MM.1S (cell line): ENCODE results near the gene CDH12.

Source experiments
- CTCF ChIP-seq: fragments of 300-600 bp; sonication (generic); IDR thresholded peaks from 2 replicates; pipeline ENCODE4 v1.5.1; 2016; ENCODE audit warnings: antibody characterized with exemption, low read length, mixed read lengths
- EZH2 ChIP-seq: fragments of 300-600 bp; sonication (generic); optimal IDR thresholded peaks from 2 replicates; pipeline ENCODE3; 2017; ENCODE audit warnings: low read depth, mild to moderate bottlenecking, antibody characterized with exemption, low read length, mixed read lengths
- EZH2phosphoT487 ChIP-seq: fragments of 300-600 bp; sonication (generic); IDR thresholded peaks from 2 replicates; pipeline ENCODE4 v1.6.1; 2018; ENCODE audit warnings: antibody characterized with exemption, low read length

- TF ChIP-seq CTCF (no peak), EZH2phosphoT487 (no peak), EZH2 (no peak)
These were observed 538.6 kb downstream of the CDH12 start for GRCh38 chr5:22314548-22314947.
